ENCODE data around the gene MPC2. TPM values are rescaled to one million over a fixed set of nuclear protein-coding genes. Genes with fewer than 3 reads are reported as not detected.

The MPC2 gene
- total RNA-seq, 1 donor from 2014 or later = 267 TPM

DNA sequence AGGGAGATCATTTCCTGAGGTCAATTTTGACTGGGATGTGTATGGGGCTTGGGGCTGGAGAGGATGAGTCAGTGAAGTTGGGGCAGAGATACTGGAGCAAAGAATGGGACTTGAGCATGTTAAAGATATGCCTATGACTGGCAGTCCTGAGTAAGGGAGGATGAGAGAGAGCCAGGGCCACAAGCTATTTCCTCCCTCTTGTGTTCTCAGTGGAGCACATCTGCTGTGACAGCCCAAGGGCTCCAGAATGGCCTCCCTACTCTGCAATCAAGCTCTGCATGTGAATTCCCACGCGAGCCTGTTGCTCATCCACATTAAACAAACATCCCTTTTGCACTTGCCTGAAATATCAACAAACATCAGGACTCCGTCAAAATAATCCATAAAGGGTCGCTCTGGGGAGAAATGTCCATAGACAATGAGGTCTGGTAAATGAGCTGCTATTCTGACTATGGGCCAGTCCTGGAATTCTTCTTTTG lies 32.2 kb downstream of the MPC2 start:
- DNase-seq = no peak
- no peaks in the 10 kb centered on the region for H3K27me3 ChIP-seq (ENCODE audit: low read depth)
- peaks cover 6% of the 10 kb centered on the region for H3K9me3 ChIP-seq (replicated peaks)
- TF ChIP-seq, protein P1, sequence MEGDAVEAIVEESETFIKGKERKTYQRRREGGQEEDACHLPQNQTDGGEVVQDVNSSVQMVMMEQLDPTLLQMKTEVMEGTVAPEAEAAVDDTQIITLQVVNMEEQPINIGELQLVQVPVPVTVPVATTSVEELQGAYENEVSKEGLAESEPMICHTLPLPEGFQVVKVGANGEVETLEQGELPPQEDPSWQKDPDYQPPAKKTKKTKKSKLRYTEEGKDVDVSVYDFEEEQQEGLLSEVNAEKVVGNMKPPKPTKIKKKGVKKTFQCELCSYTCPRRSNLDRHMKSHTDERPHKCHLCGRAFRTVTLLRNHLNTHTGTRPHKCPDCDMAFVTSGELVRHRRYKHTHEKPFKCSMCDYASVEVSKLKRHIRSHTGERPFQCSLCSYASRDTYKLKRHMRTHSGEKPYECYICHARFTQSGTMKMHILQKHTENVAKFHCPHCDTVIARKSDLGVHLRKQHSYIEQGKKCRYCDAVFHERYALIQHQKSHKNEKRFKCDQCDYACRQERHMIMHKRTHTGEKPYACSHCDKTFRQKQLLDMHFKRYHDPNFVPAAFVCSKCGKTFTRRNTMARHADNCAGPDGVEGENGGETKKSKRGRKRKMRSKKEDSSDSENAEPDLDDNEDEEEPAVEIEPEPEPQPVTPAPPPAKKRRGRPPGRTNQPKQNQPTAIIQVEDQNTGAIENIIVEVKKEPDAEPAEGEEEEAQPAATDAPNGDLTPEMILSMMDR (IDR thresholded peaks at IDR 0.05; ENCODE audit: borderline replicate concordance) = no peak
- H3K4me1 ChIP-seq = no peaks in the 10 kb centered on the region
- intact Hi-C loops (cut with micrococcal nuclease) = no loop called here
- H3K36me3 ChIP-seq = no peaks in the 10 kb centered on the region
- no peak overlapping the region for H3K4me3 ChIP-seq
- no peak overlapping the region for H3K27ac ChIP-seq (replicated peaks)

DNA sequence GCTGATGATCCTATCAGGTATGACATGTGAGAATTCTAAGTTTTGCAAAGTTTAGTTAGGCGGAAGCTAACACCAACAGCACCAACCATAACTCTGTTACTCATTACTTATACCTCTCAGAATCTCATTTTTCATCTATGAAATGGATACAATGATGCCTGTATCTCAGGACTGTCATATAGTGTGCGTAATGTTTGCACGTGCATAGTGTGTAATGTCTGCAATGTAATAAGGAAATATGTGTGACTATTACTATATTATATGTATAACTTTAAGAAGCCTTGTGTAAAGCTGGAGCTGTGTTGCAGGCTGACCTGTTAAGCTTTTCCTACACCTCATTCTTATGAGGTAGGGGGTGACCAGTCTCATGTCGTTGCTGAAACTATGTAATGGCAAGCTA lies 36.0 kb downstream of the MPC2 start:
- Histone ChIP-seq H3K9me3 (replicated peaks) (no peaks in the 10 kb centered on the region), H3K27me3 (ENCODE audit: low read depth) (no peaks in the 10 kb centered on the region), H3K36me3 (no peaks in the 10 kb centered on the region), H3K27ac (replicated peaks) (no peak overlapping the region), H3K4me3 (no peak overlapping the region), H3K4me1 (peaks cover 7% of the 10 kb centered on the region)
- DNase-seq = no peak
- TF ChIP-seq, protein P1 (IDR thresholded peaks at IDR 0.05; ENCODE audit: borderline replicate concordance) = no peak
- intact Hi-C loops (cut with micrococcal nuclease) = no loop called here

DNA sequence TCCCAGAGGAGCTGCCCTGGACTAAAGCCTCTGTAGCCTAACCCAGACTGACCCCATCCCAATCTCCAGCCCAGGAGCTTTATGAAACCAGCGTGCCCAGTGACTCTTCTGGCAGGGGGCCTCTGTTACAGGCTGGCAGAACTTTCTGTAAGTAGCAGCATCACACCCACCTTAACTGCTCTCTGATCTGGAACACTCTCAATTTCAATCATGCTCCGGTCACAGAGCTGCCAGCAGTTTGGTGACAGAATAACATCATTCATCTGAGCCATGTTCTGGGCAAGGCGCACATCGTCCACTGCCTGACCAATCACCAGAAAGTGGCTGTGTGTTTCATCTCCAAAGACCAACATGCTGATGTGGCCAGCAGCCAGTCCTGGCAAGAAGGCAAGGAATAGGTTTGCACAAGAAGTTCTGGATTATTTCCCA lies 37.6 kb downstream of the MPC2 start:
- Histone ChIP-seq H3K4me3 (no peak overlapping the region), H3K27ac (replicated peaks) (no peak overlapping the region), H3K9me3 (replicated peaks) (no peaks in the 10 kb centered on the region), H3K27me3 (ENCODE audit: low read depth) (no peaks in the 10 kb centered on the region), H3K36me3 (no peaks in the 10 kb centered on the region), H3K4me1 (peaks cover 7% of the 10 kb centered on the region)
- peak; percentile 38 for DNase-seq
- intact Hi-C loops (cut with micrococcal nuclease) = no loop called here
- TF ChIP-seq, protein P1 (IDR thresholded peaks at IDR 0.05; ENCODE audit: borderline replicate concordance) = no peak

DNA sequence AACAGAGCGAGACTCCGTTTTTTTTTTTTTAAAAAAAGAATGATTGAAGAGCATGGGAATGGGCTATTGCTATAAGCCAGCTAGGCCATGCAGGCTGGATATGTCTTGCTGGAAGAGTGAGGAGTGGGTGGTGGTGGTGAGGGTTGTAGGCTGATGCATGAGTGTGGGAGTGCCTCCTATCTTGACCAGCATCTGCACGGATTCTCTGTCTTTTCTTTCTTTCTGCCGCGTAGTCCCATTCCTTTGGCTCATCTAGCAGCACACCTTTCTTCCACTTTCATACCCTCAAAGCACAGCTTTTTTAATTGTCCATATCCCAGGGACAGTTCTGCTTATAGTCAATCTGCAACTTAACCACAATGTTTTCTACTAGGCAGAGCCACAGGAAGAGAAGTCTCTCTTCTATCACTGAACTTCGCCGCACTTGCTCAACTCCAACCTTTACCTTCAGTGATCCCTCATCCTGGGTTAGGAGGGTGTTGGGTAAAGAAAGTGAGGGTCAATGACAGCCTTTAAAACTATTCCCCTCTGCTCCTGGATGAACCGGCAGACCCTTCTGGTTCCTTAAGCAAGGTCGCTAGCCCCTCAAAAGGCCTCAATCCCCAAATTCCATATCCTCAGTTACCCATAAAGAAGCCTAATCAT lies 38.2 kb downstream of the MPC2 start:
- Histone ChIP-seq H3K9me3 (replicated peaks) (no peaks in the 10 kb centered on the region), H3K4me3 (no peak overlapping the region), H3K4me1 (peaks cover 7% of the 10 kb centered on the region), H3K36me3 (no peaks in the 10 kb centered on the region), H3K27ac (replicated peaks) (no peak overlapping the region), H3K27me3 (ENCODE audit: low read depth) (no peaks in the 10 kb centered on the region)
- DNase-seq = no peak
- intact Hi-C loops (cut with micrococcal nuclease) = no loop called here
- TF ChIP-seq, protein P1 (IDR thresholded peaks at IDR 0.05; ENCODE audit: borderline replicate concordance) = no peak

DNA sequence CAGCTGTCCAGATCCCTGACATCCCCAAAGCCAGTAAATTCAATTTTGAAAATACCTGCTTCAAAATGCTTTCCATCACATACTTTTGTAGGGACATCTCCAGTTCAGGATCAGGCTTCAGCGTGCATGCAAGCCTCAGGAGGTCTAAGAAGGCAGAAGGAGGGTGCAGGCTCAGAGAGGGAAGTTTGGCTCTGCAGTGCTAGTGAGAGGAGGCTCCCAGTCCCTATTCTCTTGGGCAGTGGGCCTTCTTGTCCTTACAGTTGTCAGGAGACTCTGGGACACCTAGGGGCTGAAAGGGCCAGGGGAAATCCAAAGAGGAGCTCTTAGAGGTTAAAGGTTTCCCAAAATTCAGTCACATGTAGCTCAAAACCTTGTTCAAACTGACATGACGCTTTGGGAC lies 43.1 kb downstream of the MPC2 start:
- Histone ChIP-seq H3K27me3 (ENCODE audit: low read depth) (no peaks in the 10 kb centered on the region), H3K27ac (replicated peaks) (no peak overlapping the region), H3K4me3 (no peak overlapping the region), H3K9me3 (replicated peaks) (no peaks in the 10 kb centered on the region), H3K36me3 (no peaks in the 10 kb centered on the region), H3K4me1 (peaks cover 2% of the 10 kb centered on the region)
- TF ChIP-seq, protein P1 (IDR thresholded peaks at IDR 0.05; ENCODE audit: borderline replicate concordance) = no peak
- no peak for DNase-seq
- intact Hi-C loops (cut with micrococcal nuclease) = no loop called here

All from left ventricle myocardium inferior (tissue), 1 donor.